Measurements from ENCODE around the gene MEST.
"Not testable (repeated sequence)": the region's sequence is repeated elsewhere in the genome, so short reads cannot be mapped to it uniquely, and the experiment has no call there.

MEST gene

GRCh38 chr7:130481898-130482297 is 10.0 kb upstream of the MEST start:
- Histone ChIP-seq H3K27ac (no peak overlapping the region), H3K4me3 (no peak overlapping the region)

- no peak overlapping the region for H3K4me3 ChIP-seq
- H3K27ac ChIP-seq = no peak overlapping the region
Observed at GRCh38 chr7:130483031-130483430, 8.9 kb upstream of the MEST start.

- Histone ChIP-seq H3K27ac (peak overlapping the region in 2 of 21 experiments; percentile 21 to 57), H3K4me3 (peak overlapping the region; percentile 8 to 49 (median 38))
Observed at GRCh38 chr7:130485734-130486113, 6.2 kb upstream of the MEST start.

GRCh38 chr7:130486114-130486953 is 5.6 kb upstream of the MEST start:
- H3K4me3 ChIP-seq = peak overlapping the region; percentile 8 to 49 (median 38)

GRCh38 chr7:130486954-130487436 is 4.9 kb upstream of the MEST start:
- Histone ChIP-seq H3K27ac (peak overlapping the region in 1 of 21 experiments; percentile 57), H3K4me3 (peak overlapping the region; percentile 8 to 49 (median 38))

More at GRCh38 chr7:130486114-130486953, 5.6 kb upstream of the MEST start:
- H3K27ac ChIP-seq = peak overlapping the region in 7 of 21 experiments; percentile 1 to 57 (median 29)

GRCh38 chr7:130488392-130489139 is 3.3 kb upstream of the MEST start:
- no peak overlapping the region for H3K27ac ChIP-seq
- no peak overlapping the region for H3K4me3 ChIP-seq

GRCh38 chr7:130489140-130489983 is 2.5 kb upstream of the MEST start:
- no peak overlapping the region for H3K4me3 ChIP-seq
- H3K27ac ChIP-seq = no peak overlapping the region

GRCh38 chr7:130490311-130490791 is 1.5 kb upstream of the MEST start:
- Histone ChIP-seq H3K4me3 (no peak overlapping the region), H3K27ac (no peak overlapping the region)

GRCh38 chr7:130490888-130491804 is 739 bp upstream of the MEST start:
- Histone ChIP-seq H3K4me3 (peak overlapping the region in 6 of 7 experiments; percentile 14 to 42 (median 27)), H3K27ac (no peak overlapping the region)

GRCh38 chr7:130492523-130493274 is 814 bp downstream of the MEST start:
- H3K27ac ChIP-seq = no peak overlapping the region

GRCh38 chr7:130493275-130493873 is 1.5 kb downstream of the MEST start:
- H3K27ac ChIP-seq = no peak overlapping the region
- H3K4me3 ChIP-seq = peak overlapping the region in 3 of 7 experiments; percentile 9 to 42 (median 41)

More at GRCh38 chr7:130492523-130493274, 814 bp downstream of the MEST start:
- peak overlapping the region in 6 of 7 experiments; percentile 9 to 42 (median 27) for H3K4me3 ChIP-seq

GRCh38 chr7:130494431-130494858 is 2.6 kb downstream of the MEST start:
- Histone ChIP-seq H3K4me3 (no peak overlapping the region), H3K27ac (no peak overlapping the region)

- H3K4me3 ChIP-seq = no peak overlapping the region
Observed at GRCh38 chr7:130500463-130500862, 8.6 kb downstream of the MEST start.

GRCh38 chr7:130500910-130501309 is 9.0 kb downstream of the MEST start:
- no peak overlapping the region for H3K4me3 ChIP-seq
- H3K27ac ChIP-seq = no peak overlapping the region

More at GRCh38 chr7:130500463-130500862, 8.6 kb downstream of the MEST start:
- no peak overlapping the region for H3K27ac ChIP-seq

- Histone ChIP-seq H3K4me3 (no peak overlapping the region), H3K27ac (no peak overlapping the region)
Observed at GRCh38 chr7:130505753-130506152, 13.9 kb downstream of the MEST start.

GRCh38 chr7:130506358-130506757 is 14.5 kb downstream of the MEST start:
- H3K27ac ChIP-seq = no peak overlapping the region
- H3K4me3 ChIP-seq = no peak overlapping the region

- H3K27ac ChIP-seq, H3K4me3 ChIP-seq: not testable (repeated sequence)
Observed at GRCh38 chr7:130512038-130512437, 20.2 kb downstream of the MEST start.
